Raji (cell line): ENCODE measurements around the gene MELTF.
A peak's percentile ranks its signal among the peaks of the same experiment; 100 is the strongest.

Experiments used
- POLR2A ChIP-seq: IDR thresholded peaks from 2 replicates; pipeline ENCODE4 v1.6.1; 2011; ENCODE audit warnings: low read depth, low read length, control low read depth; ENCODE audit not compliant: insufficient read depth

The MELTF gene

GRCh38 chr3:196971094-196971698, 58.4 kb downstream of the MELTF start:
- no peak for TF ChIP-seq POLR2A

DNA sequence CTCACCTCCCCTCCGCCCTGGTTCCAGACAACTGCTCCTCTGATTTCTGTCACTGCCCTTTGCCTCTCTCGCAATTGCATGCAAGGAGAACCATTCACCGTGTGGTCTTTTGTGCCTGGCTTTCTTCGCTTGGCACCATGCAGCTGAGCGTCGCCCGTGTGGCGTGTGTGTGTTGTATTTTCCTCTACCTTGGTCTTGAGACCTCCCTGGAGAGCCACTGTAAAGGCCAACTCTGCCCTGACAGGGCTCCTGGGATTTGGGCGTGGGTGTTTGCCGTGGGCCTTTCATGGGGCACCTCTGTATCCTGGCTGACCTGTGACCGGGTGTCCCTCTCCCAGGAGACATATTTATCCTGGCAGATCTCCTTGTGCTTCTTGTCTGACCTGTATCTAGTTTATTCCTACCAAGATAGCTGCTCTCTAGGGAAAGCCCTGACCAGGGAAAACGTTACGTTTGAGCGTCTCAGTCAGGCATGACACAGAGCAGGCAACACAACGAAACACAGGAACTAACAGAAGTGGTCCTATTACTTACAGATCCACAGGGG, 59.0 kb downstream of the MELTF start:
- TF ChIP-seq POLR2A: no peak

DNA sequence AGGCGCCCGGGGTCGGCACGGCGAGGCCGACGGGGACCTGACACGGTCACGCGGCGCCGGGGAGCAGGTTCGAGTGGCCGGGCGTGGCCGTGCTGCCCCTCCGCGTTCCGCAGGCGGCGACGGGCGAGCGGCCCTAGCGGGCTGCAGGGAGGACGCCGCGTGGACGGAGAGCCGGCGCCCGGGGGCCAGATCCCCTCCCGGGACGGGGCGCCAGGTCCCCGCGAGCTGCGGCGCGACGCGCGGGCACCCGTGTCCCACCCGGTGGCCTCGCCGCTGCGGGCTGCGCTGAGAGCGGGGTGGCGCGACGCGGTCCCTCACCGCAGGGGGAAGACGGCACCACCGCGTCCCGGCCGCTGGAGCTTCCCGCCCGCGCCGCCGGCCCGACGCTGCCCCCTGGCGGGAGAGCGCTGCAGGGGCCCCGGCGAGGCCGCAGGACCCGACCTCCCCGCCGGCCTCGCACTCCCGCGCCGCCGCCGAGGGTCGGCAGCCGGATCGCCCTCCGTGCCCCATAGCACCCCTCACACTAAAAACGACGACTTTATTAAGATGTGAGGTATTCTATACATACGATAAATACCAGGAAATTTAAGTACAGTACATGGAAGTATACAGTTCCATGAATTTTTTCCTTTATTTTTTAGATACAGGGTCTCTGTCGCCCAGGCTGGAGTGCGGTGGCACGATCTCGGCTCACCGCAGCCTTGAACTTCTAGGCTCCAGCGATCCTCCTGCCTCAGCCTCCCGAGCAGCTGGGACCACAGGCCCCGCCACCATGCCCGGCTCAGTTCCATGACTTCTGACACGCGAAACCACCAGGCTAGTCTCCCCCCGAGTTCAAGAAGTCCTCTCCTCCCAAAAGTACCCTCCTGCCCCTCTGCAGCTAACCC, 59.7 kb downstream of the MELTF start:
- 0 out of 2 replicates have a peak, but pooled peaks have one; percentile 9 for TF ChIP-seq POLR2A

GRCh38 chr3:196969134-196969659, 60.4 kb downstream of the MELTF start:
- 0 out of 2 replicates have a peak, but pooled peaks have one; percentile 9 for TF ChIP-seq POLR2A

- TF ChIP-seq POLR2A: no peak
Observed at GRCh38 chr3:196968233-196969133, 61.1 kb downstream of the MELTF start, which contains the start of gene PIGZ. Gene PIGZ (minus strand): TSS chr3:196968833. CDS start chr3:196952031, 16,802 bp downstream.

DNA sequence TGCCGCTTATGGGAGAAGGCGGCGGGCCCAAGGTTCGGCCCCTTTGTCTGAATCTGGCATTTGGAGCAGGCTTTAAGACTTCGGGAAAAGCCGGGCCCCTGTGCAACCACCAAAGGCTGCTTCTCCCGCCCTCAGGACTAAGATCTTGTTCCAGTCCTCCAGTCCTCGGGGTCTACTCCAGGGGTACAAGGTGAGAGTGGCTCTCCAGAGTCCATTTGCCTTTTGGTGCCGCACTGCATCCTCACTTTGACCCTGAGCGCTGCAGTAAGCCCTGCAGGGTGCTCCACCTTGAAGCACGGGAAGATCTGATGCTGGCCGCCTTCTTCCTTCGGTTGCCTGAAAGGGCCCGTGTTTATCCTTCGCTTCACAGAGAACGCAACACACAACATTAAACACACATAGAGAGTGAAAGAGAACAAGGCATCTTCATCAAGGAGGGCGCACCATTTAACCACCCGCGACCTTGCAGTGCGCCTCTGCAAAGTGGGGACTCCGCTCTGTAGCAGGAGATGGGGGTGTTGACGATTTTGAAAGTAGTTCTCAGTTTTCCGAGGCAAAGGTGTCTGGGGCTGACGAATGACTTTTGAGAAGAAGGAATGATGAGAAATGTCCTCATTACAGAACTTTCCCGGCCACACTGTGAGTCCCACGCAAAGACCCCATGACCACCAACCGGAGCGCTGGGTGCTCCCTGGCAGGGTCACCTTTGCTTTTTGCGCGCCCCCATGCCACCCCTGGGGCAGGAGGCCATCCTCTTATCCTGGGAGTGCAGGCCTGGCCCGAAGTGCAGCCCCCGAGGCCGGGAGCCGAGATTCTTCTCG, 62.0 kb downstream of the MELTF start:
- no peak for TF ChIP-seq POLR2A

DNA sequence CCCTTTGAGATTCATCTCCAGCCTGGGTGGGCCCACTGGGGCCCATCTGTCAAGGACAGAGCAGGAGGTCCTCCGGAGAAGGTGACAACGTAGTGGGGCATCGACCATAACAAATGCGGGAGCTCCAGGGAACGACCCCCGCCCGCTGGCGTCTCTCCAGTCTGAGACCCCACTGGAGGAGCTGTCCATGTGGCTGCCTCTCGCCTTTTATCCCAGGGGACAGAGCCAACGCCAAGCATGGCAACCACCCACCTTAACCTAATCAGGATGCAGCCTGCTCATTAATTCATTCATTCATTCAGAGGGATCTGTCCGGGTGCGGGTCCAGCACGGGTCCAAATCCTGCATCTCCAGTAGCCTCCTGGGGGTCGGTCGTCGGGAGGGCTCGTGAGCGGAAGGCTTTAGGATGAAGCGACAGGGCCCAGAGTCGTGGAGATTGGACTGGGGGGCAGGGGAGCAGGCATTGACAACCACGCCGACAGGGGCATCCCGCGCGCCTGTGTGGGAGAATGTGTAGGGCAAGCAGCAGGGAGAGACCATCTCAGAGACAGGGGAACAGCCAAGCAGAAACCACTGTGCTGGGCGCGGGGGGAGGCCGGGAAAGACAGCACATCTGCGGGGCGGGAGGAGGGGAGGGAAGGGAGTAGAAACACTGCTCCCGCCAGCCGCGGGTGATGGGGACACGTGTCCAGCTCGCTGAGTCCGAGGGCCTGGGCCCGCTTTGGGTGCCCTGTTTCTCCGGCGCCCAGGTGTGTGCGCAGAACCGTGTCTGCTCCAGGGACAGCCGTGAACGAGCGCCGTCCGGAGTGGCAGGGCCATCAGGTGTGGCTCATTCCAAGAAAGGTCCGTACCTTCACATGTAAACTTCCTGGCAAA, 62.9 kb downstream of the MELTF start:
- TF ChIP-seq POLR2A: no peak

DNA sequence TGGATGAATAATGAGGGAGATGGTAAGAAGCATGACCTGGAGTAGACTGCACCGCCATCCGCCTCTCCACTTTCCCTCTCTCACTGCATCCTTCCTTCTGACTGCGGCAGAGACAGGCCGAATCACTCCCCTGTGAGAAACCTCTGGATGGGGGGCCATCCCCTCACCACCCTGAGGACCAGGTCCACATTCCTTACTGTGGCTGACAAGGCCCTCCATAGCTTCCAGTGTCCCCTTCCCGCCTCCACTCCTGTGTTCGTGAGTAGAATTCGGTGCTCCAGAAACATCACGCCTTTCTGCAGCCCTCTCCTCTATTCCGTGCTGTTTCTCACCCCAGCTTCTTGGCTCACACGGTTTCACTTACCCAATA, 63.8 kb downstream of the MELTF start:
- no peak for TF ChIP-seq POLR2A

- no peak for TF ChIP-seq POLR2A
Observed at GRCh38 chr3:196965112-196965803, 64.4 kb downstream of the MELTF start.

DNA sequence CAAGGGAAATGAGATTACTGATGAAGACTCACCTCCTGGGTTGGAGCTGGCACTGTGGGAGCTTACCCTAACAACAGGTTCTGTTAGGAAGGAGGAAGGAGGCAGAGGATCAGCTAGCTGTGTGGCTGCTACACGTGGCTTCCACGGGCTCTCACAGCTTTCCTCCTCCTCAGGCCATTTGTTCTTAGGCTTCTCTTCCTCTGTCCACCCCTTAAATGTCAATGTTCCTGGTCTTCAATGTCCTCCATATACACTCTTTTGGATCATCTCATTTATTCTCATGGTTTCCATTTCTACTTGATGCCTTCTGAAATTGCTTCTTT, 66.0 kb downstream of the MELTF start:
- TF ChIP-seq POLR2A: no peak

DNA sequence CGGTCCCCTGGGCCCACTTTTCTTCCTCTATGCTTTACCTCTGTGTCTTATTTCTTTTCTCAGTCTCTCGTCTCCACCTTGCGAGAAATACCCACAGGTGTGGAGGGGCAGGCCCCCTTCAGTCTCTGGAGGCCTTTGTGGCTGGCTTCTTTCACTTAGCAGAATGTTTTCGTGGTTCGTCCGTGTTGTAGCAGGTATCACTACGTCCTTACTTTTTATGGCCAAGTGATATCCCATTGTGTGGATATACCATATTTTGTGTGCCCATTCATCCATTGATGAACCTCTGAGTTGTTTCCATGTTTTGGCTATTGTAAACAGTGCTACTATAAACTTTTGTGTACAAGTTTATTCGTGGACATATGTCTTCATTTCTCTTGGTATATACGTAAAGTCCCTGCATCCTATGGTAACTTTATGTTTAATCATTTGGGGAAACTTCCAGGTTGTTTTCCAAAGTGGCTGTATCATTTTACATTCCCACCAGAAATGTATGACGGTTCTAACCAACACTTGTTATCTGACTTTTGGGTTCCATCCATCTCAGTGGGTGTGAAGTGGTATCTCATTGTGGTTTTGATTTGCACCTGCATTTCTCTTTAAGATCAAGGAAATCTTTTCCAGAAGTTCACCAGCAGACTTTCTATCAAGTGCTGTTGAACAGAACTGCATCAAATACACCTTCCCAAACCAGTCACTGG, 66.5 kb downstream of the MELTF start:
- TF ChIP-seq POLR2A: no peak
